Myocyte (in vitro differentiated cells): Measurements from ENCODE around the gene CCND2. TPM values are rescaled to one million over a fixed set of nuclear protein-coding genes. Genes with fewer than 3 reads are reported as not detected.

Experiments
- DNase-seq: peaks from one replicate; pipeline ENCODE4 v3.0.0-alpha.2; 2012; ENCODE audit warnings: low read depth
- total RNA-seq: library from RNA; depleted of rRNA; stranded (reverse); fragments of >200 nt; gene quantifications from 2 replicates; pipeline ENCODE4 v1.2.3, GENCODE V29; 2014

The CCND2 gene
- total RNA-seq, 1 donor from 2014 or later, result 86.6 TPM

DNA sequence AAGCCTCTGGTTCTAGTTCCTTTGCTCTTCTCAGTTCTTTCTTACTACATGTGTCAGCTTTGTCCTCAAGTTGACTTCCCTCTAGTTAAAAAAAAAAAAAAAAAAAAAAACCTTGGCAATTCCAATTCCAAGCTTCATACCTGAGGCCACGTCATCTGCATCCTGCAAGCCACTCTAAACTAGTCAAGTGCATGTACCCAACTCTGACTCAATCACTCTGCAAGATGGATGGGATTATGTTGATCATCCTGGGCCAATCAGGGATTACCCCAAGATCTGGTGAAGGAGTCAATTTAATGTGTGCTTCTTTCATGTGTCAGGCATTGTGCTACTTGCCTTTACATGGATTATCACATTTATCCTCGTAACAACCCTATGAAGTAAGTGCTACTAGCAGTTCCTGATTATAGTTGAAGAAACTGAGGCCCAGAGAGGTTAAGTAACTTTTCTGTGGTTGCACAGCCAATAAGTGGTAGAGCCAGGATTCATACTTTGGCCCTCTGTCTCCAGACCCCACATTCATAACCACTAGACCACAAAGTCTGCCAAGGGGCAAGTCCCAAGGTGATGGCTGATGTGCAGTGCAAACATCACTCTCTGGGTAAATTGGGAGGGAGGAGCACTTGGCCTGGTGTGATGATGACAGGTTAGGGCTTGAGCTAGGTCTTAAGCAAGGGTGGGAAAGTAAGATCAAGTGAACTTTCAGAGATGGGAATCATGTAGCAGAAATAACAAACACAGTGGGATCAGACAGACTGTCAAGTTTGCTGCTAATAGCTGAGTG lies 17.3 kb upstream of the CCND2 start:
- DNase-seq, result no peak

DNA sequence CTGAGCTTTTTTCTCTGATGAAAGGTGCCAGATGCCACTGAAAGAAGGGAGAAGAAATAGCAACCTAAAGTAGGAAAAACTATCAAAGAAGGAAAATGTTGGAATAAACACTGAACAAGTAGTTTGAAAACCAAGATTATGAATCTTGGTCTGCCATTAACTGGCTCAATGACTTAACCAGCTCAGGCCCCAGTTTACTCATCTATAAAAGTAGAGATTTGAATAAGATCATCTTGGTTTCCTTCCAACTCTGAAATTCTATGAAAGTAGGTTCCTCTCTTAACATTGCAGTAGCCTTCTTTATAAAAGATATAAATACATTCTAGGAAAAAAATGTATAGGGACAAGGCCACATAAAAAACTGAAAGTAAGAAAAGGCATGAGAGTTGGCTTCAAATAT lies 16.1 kb upstream of the CCND2 start:
- no peak for DNase-seq

- DNase-seq, result no peak
These were observed 14.5 kb upstream of the CCND2 start for GRCh38 chr12:4259099-4259498.

- no peak for DNase-seq
These were observed 11.9 kb upstream of the CCND2 start for GRCh38 chr12:4261655-4262054.

- DNase-seq, result no peak
These were observed 8.3 kb upstream of the CCND2 start for GRCh38 chr12:4265280-4265679.

DNA sequence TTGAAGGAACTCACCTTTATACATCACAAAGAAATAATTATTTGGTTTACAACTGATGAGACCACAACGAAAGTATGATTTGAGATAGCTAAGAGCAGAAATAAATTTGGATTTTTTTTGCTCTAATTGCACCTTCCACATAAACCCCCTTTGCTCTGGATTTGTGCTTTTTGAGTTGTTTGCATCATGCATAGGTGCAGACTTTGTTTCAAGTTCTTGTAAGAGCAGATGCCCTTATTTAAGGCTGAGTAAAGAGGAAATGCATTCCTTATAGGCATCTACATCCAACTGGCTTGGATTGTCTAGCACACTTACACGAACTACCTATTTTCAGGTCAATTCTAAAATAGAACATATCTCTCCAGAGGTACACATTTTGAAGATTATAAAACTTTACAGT lies 6.6 kb upstream of the CCND2 start:
- DNase-seq, result no peak

DNA sequence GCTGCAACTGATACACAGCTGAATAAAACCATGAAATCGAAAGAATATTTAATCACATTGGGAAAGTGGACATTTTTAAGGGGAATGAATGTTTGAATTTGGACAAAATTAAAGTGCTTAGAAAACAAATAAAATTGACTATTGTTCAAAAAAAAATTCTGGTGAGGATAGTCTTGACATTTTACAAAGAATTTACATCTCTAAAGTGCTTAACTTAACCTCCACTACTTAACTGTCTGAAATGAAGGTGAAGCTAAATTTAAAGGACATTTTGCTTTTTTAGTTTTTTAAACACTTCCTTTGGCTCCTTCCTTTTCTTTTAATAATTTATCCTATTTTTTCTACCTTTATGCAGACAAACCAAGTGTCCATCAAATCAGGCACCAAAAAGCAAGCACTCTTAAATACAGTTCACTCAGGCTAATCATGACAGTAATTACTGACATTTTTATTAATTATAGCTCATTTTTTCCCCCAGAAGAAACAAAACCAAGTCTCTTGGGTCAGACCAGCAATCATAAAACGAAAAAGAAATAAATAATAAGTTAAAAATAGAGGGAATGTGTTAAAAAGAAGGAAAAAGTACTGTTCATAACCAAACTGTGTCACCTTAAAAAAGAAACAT lies 5.7 kb upstream of the CCND2 start:
- DNase-seq, result peak; percentile 29

GRCh38 chr12:4268329-4269181 lies 5.0 kb upstream of the CCND2 start:
- DNase-seq, result peak; percentile 18

DNA sequence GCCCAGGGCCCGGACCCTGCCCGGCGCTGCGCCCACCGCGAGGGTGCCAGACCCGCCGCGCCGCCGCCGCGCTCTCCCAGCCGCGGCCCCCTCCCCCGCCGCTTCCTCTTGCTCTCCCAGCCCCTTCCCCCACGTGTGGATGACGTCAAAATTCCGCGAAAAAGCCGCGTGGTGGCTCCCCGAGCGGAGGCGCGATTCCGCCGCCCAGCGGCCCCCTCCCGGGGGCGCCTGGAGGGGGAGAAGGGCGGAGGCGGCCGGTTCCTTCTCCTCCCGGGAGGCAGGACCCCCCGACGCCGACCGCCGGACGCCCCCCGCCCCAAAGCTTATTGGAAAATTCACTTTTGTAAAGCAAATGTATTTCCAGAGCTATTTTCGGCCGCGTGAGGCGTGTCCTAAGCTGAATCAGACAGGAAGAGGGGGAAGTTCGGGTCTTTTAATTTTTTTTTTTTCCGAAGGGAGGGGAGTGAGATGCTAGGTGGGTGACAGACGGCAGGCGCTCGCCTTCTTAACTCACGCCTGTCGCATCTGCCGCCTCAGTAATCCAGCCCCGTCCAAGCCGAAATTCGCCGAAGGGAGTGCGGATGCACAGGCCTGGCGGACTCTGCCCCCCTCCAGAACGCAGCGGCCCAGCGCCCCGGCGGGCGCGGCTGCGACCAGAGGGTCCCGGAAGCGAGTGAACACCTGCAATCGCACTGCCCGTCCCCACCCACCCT lies 4.1 kb upstream of the CCND2 start:
- peak; percentile 54 for DNase-seq

DNA sequence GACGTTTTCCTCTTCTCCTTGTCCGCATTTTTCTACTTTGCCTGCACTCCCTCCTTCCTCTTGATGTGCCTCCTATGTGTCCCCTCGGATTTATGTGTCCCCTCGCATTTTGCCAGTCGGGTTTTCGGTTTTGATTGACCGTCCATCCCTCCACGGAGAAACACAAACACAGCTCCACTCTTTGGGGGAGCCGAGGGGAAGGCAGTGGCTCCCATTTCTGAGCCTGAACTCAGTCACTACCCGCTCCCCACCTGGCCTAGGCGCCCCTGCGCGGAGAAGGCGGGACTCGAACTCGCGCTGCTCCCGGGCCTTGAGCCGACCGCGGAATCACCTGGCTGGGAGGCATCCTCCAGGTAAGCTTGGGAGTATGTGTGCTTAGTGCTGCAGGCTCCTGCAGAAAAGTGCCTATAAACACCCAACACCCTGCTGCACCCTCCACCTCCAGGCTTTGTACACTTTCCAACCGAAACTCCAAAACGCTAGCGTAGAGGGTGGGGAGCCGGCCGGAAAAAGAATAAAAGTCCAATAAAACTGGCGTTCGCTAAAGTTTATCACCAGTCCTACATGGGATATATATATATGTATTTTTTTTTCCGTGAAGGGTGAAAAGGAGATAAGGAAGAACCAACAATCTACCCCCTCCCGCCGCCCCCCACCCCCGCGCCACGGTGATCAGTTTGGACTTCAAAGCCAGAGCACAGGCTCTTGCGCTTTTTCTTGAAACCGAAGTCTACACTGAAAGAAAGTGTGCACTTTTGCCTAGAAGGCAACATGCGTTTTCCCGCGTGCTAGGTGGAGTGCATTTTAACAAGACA lies 3.3 kb upstream of the CCND2 start:
- DNase-seq, result no peak

DNA sequence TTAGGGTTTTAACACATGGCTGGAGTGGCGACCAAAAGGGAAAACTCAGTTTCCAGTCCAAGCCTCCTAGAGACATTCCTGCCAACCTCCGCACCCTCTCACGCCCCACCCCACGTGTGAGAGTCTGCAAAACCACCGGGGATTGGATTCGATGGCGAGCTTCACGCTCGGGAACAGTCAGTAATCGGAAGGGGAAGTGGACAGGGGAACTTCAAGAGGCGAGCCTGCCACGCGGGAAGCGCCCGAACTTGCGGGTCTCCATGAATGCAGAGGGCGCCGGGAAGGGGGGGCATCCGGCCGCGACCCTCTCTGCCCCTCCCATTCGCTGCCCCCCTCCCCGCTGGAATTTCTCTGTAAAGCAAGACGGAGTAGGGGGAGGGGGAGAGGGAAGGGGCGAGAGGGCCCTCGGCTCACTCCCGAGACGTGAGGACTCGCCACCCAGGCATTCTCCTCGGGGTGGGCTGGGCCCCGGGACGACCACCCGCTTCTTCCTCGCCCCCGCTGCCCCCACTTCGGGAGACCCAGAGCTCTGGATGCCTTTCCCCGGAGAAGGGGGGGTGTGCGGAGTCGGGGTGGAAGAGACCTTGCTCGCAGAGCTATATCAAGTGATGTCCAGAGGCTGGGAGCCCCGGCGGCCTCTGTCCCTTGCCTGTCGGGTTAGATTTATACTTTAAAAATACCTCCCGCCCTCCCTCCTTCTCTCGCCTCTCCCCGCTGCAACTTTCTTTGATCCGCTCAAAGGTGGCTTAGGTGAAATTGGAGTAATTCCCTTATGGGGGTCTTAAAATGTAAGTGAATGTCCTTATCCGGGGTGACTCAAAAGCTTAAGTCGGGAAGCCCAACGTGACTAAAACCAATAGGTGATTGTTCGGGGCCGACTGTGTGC lies 2.5 kb upstream of the CCND2 start:
- peak; percentile 25 for DNase-seq

DNA sequence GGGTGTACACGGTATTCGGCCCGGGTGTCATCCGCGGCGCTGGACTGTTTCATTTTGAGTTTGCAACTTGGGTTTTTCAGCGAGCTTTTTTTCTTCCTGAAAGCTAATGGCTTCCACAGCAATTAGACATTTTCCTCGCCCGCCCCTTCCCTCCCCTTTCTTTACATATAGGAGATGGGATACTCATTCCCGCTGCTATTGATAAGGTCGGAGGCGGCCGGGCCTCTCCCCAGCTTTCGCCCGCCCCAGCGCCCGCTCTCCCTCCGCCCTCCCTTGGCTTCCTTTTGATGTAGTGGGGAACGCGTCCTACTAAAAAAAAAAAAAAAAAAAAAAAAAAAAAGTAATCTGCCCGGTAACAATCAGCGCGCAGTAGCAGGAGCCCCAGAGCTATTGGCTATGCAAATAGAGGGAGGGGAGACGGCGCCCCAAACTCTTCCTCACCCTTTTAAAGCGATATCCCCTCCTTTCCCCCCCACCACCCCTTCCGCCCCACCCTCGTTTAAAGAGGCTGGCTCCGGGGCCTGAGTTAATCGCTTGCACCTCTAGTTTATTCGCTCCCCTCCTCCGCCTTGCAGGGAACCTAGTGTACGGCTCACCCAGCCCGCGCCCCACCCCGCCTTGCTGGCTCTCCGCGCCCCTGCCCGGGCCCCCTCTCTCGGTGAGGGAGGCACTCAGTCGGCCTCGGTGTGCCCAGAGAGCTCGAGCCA lies 1.7 kb upstream of the CCND2 start:
- DNase-seq, result peak; percentile 72

- no peak for DNase-seq
These were observed 914 bp upstream of the CCND2 start for GRCh38 chr12:4272424-4273272.

GRCh38 chr12:4273273-4273651 lies 300 bp upstream of the CCND2 start:
- DNase-seq, result peak; percentile 10

DNA sequence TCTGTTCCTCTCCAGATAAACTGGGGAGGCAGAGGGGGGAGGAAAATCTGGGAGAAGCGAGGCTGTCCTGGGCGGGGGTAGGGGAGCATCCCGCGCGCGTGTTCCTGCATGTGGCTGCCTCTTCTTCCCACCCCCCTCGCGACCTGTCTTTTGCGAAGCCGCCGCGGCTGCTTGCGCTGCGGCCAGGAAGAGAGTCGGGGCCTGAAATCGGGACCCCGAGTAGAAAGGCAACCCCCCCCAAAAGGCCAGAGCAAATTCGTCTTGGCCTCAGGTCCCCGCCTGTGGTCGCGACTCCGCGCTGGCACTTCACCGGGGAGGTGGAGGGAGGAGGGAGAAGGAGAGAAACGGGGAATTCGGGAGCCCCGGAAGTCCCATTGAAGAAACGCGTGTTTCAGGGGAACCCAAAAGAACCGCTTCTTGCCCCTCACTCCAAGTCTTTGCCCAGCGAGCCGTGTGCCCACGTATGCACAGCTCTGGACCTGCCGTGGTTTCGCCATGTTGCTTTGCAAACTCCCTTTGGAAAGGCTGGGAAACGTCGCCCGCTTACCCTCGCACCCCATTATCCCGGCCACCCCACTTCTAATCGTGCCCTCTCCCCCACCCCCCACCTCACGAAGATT lies 944 bp downstream of the CCND2 start:
- DNase-seq, result peak; percentile 24

- peak; percentile 39 for DNase-seq
These were observed 1.7 kb downstream of the CCND2 start for GRCh38 chr12:4275016-4275869.
